ENCODE measurements around the gene TYMS. TPM values are rescaled to one million over a fixed set of nuclear protein-coding genes. Genes with fewer than 3 reads are reported as not detected.

The TYMS gene
- total and polyA plus RNA-seq, 9 of the 15 experiments (the other 6 are each of a cell fraction or from before 2014, with no cell fraction given): 69.1 to 409 (median 175) TPM

GRCh38 chr18:618618-619017 lies 38.8 kb upstream of the TYMS start:
- H3K36me3 ChIP-seq (ENCODE audit: control insufficient read depth, insufficient read depth, low read length): no peaks in the 10 kb centered on the region
- no peak overlapping the region for H3K27ac ChIP-seq (ENCODE audit: extremely low read depth, low read depth, low read length)
- BruUV-seq (replicated peaks): no TSS peak
- H3K4me2 ChIP-seq (ENCODE audit: insufficient read depth, low read length): no peak overlapping the region
- H3K79me2 ChIP-seq (ENCODE audit: control insufficient read depth, insufficient read depth, low read length): no peaks in the 10 kb centered on the region
- no peaks in the 10 kb centered on the region for H3K9me3 ChIP-seq (replicated peaks; ENCODE audit: control insufficient read depth, insufficient read depth, low read depth, low read length)
- DNase-seq (ENCODE audit: extremely low read depth in 1 of 4, low spot score in 3 of 4): no peak
- H3K27me3 ChIP-seq (ENCODE audit: control insufficient read depth in 2 of 2, insufficient read depth in 2 of 2, low read length in 2 of 2): peaks cover 0 to 5% of the 10 kb centered on the region in 2 experiments; a peak in 1 of 5 replicates
- in situ Hi-C loops (cut with MboI) (no loop called here), intact Hi-C loops (cut with micrococcal nuclease) (loop anchor here (5.0 kb wide), 1 partner anchor 121 kb away; no protein-coding TSS in a partner anchor)
- FAIRE-seq: no peak
- ChIA-PET CTCF (ENCODE audit: low intra/inter-chr PET ratio) (no interaction called here), POLR2A (interaction anchor here (1.0 to 1.2 kb wide), 2 partner anchors 8 to 9 kb away, joined by 3 to 7 read pairs; no protein-coding TSS in a partner anchor)
- H3K9ac ChIP-seq (ENCODE audit: insufficient read depth in 1 of 2, low read depth in 2 of 2, low read length in 2 of 2): no peak overlapping the region
- no peak overlapping the region for H2AFZ ChIP-seq (ENCODE audit: low read depth, low read length)
- ATAC-seq: no peak
- no peaks in the 10 kb centered on the region for H3K9me1 ChIP-seq (ENCODE audit: control insufficient read depth, insufficient read depth, low read length)
- no peak overlapping the region for H3K4me3 ChIP-seq
- TF ChIP-seq C11orf30 (IDR thresholded peaks at IDR 0.05; ENCODE audit: low read depth) (peak; percentile 28; the same call in 1 of the 2 replicates), ZNF316 (IDR thresholded peaks at IDR 0.05) (peak; percentile 59), CBX2 (IDR thresholded peaks at IDR 0.05; ENCODE audit: insufficient read depth, low read length, poor library complexity, severe bottlenecking) (peak; percentile 62)
- TF ChIP-seq, protein P1, sequence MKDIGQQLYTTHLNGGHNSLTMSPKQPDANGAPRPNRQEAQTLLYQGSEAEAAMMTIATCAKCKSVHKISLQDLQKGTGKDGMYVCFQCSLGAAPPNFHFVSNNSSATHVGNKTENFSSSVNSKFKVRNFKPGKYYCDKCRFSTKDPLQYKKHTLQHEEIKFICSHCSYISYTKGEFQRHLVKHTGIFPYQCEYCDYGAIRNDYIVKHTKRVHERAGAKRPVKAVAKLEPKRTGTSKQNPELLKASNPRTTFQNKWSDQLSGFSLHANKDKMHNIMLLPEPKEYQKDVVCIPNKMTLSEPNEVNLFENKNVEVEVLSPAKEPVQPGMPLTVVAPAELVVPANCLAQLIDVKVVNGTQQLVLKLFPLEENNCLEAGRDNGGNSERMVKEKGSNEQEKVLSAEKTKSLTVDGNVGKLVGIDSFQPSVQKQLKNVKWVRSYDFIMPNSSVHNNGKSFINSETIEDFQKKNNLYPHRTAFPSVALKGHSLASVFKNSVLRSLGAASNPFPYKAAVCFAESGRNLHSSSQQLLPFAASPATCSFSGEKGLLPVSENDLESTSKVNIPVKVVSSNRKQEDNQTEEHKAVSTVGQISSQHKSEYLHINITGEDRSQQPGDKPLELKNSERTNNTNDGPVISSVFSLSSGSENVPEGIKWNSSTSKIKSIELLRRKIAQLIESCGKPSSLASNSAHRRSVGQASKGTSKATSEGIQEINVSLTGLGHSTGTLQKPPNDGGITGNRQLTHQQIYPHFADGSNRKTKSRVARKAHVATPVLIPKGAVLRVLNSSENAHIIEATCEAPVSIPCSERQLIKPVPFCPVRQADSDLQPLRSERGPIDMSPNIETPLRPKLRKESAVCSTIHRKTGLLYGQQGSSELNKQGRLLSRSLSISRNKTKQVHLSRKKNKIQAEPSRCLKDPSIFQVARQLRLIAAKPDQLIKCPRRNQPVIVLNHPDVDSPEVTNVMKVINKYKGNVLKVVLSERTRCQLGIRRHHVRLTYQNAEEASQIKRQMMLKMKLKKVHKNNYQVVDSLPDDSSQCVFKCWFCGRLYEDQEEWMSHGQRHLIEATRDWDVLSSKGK (CRISPR knock-in tag; IDR thresholded peaks at IDR 0.05): no peak
- no peaks in the 10 kb centered on the region for H4K20me1 ChIP-seq (replicated peaks; ENCODE audit: control insufficient read depth, insufficient read depth, low read length)
- 26% methylated on average over 5 of the region's 5 CpGs for WGBS (ENCODE audit: insufficient coverage, low coverage, missing lambda C conversion rate)
- H3K4me1 ChIP-seq (replicated peaks in 1 of 2; ENCODE audit: control insufficient read depth in 2 of 2, insufficient read depth in 2 of 2, low read length in 2 of 2): peaks cover 0 to 6% of the 10 kb centered on the region in 2 experiments; a peak in 3 of 5 replicates
